Fibroblast of skin of right quadriceps (primary cell): ENCODE measurements around the gene ABCD3.
A peak's percentile ranks its signal among the peaks of the same experiment; 100 is the strongest.
"Not testable (repeated sequence)": the region's sequence is repeated elsewhere in the genome, so short reads cannot be mapped to it uniquely, and the experiment has no call there.

ENCODE experiments used
- DNase-seq: peaks from one replicate; pipeline ENCODE4 v3.0.0-alpha.2; 2013

The ABCD3 gene

GRCh38 chr1:94552071-94552586 lies 133.9 kb downstream of the ABCD3 start:
- DNase-seq = no peak

GRCh38 chr1:94553323-94553730 lies 135.1 kb downstream of the ABCD3 start:
- no peak for DNase-seq

- no peak for DNase-seq
These were observed 135.7 kb downstream of the ABCD3 start for GRCh38 chr1:94553931-94554330.

- DNase-seq = no peak
These were observed 136.4 kb downstream of the ABCD3 start for GRCh38 chr1:94554580-94554979.

- no peak for DNase-seq
These were observed 136.9 kb downstream of the ABCD3 start for GRCh38 chr1:94555091-94555490.

GRCh38 chr1:94559921-94560320 lies 141.7 kb downstream of the ABCD3 start:
- no peak for DNase-seq

- peak; percentile 48 for DNase-seq
These were observed 142.1 kb downstream of the ABCD3 start for GRCh38 chr1:94560333-94560732.

GRCh38 chr1:94562519-94563260 lies 144.5 kb downstream of the ABCD3 start:
- DNase-seq = no peak

- DNase-seq = no peak
These were observed 147.7 kb downstream of the ABCD3 start for GRCh38 chr1:94565901-94566300.

- not testable (repeated sequence) for DNase-seq
These were observed 148.2 kb downstream of the ABCD3 start for GRCh38 chr1:94566436-94566835.

- DNase-seq = not testable (repeated sequence)
These were observed 149.9 kb downstream of the ABCD3 start for GRCh38 chr1:94567975-94568607.
